ENCODE results near the gene ZNF768.
"Not testable (repeated sequence)": the region's sequence is repeated elsewhere in the genome, so short reads cannot be mapped to it uniquely, and the experiment has no call there.

ZNF768 gene

DNA sequence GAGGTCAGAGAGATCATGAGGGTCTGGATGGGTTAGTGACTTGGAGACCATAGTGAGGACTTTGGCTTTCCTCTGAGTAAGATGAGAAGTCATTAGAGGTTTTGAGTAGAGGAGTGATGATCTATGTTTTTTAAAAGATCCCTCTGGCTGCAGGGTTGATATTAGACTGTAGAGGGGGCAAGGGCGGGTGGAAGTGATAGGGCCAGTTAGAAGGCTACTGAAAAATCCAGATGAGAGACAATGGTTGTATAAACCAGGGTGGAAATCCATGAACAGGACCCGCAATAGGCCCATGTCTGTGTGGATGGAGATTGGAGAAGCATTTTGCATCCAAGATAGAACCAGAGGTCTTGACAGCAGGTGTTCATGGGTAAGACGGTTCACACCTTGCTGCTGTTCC, 44.0 kb downstream of the ZNF768 start:
- H3K4me1 ChIP-seq (ENCODE audit: control insufficient read depth, insufficient read depth, low read length), result no peaks in the 10 kb centered on the region
- no peak overlapping the region for H3K4me3 ChIP-seq (ENCODE audit: low read length)
- no peaks in the 10 kb centered on the region for H3K36me3 ChIP-seq (ENCODE audit: control insufficient read depth, insufficient read depth, low read length)
- no peaks in the 10 kb centered on the region for H3K27me3 ChIP-seq (ENCODE audit: control insufficient read depth, insufficient read depth, low read length)
- no peaks in the 10 kb centered on the region for H3K9me3 ChIP-seq (ENCODE audit: control insufficient read depth, low read length)
- H3K9ac ChIP-seq (ENCODE audit: low read length), result no peak overlapping the region

DNA sequence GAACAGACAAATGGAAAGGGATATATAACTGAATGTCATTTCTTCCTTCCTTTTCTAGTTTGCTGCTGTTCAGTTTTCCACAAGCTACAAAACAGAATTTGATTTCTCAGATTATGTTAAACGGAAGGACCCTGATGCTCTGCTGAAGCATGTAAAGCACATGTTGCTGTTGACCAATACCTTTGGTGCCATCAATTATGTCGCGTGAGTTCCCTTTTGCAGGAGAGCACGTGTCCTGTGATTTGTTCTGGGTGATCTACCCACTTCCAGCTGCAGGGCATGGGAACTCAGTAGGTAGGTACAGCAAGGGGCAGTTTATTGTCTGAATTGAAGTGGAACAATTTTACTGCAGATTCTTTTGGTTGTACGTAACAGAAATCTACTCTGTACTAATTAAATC, 45.0 kb downstream of the ZNF768 start:
- Histone ChIP-seq H3K27me3 (ENCODE audit: control insufficient read depth, insufficient read depth, low read length) (no peaks in the 10 kb centered on the region), H3K9ac (ENCODE audit: low read length) (no peak overlapping the region), H3K4me1 (ENCODE audit: control insufficient read depth, insufficient read depth, low read length) (no peaks in the 10 kb centered on the region), H3K4me3 (ENCODE audit: low read length) (no peak overlapping the region), H3K9me3 (ENCODE audit: control insufficient read depth, low read length) (no peaks in the 10 kb centered on the region), H3K36me3 (ENCODE audit: control insufficient read depth, insufficient read depth, low read length) (no peaks in the 10 kb centered on the region)

DNA sequence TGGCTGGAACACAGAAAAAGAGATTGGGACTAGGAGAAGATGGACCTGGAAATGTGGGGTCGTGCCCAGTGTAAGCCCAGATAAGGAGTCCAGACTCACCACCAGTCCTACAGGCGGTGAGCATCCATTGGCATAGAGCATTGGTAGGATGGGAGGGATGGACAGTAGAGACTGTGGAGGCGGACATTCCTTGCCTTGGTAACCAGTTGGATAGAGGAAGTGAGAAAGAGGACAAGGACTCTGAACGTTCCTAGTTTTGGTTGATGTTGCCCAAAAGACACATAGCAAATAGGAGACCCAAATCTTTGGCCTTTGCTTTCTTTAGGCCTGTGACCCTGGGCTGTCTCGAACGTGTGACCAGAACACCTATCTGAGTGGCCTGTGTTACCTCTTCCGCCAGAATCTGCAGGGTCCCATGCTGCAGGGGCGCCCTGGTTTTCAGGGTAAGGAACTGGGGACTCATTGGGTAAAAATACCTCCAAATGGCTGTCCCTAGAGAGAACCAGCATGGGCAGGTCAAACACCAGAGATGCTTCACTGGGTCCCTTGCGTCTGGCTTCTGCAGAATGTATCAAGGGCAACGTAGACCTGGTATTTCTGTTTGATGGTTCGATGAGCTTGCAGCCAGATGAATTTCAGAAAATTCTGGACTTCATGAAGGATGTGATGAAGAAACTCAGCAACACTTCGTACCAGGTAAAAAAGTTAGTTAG, 47.4 kb downstream of the ZNF768 start:
- H3K4me3 ChIP-seq (ENCODE audit: low read length), result no peak overlapping the region

DNA sequence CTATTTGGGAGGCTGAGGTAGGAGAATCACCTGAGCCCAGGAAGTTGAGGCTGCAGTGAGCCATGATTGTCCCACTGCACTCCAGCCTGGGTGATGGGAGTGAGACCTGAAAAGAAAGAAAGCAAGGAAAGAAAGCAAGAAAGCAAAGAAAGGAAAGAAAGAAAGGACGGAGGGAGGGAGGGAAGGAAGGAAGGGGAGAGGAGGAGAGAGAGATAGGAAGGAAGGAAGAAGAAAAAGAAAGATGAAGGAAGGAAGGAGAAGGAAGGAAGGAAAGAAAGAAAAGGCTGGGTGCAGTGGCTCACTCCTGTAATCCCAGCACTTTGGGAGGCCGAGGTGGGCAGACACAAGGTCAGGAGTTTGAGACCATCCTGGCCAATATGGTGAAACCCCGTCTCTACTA, 48.6 kb downstream of the ZNF768 start:
- H3K36me3 ChIP-seq (ENCODE audit: control insufficient read depth, insufficient read depth, low read length); H3K4me1 ChIP-seq (ENCODE audit: control insufficient read depth, insufficient read depth, low read length); H3K9ac ChIP-seq (ENCODE audit: low read length); H3K9me3 ChIP-seq (ENCODE audit: control insufficient read depth, low read length); H3K4me3 ChIP-seq (ENCODE audit: low read length); H3K27me3 ChIP-seq (ENCODE audit: control insufficient read depth, insufficient read depth, low read length): not testable (repeated sequence)

More for the DNA sequence above, 47.4 kb downstream of the ZNF768 start:
- Histone ChIP-seq H3K27me3 (ENCODE audit: control insufficient read depth, insufficient read depth, low read length) (peaks cover 6% of the 10 kb centered on the region), H3K9ac (ENCODE audit: low read length) (no peak overlapping the region), H3K4me1 (ENCODE audit: control insufficient read depth, insufficient read depth, low read length) (no peaks in the 10 kb centered on the region), H3K36me3 (ENCODE audit: control insufficient read depth, insufficient read depth, low read length) (no peaks in the 10 kb centered on the region), H3K9me3 (ENCODE audit: control insufficient read depth, low read length) (no peaks in the 10 kb centered on the region)

DNA sequence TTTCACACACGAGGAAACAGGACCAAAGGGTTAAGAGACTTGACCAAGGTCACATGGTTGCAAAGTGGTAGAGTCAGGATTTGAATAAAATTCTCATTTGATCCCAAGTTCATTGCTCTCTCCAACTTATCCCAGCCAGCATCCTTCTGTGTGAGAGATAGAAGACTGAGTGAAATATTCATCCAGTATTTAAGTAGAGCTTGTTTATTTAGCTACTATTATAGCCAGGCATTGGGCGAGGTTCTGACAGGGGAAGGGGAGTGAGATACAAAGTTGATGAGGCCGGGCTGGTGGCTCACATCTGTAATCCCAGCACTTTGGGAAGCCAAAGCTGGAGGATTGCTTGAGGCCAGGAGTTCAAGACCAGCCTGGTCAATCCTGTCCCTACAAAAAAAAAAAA, 49.4 kb downstream of the ZNF768 start:
- peaks cover 6% of the 10 kb centered on the region for H3K27me3 ChIP-seq (ENCODE audit: control insufficient read depth, insufficient read depth, low read length)
- H3K9ac ChIP-seq (ENCODE audit: low read length), result no peak overlapping the region
- H3K36me3 ChIP-seq (ENCODE audit: control insufficient read depth, insufficient read depth, low read length), result no peaks in the 10 kb centered on the region

DNA sequence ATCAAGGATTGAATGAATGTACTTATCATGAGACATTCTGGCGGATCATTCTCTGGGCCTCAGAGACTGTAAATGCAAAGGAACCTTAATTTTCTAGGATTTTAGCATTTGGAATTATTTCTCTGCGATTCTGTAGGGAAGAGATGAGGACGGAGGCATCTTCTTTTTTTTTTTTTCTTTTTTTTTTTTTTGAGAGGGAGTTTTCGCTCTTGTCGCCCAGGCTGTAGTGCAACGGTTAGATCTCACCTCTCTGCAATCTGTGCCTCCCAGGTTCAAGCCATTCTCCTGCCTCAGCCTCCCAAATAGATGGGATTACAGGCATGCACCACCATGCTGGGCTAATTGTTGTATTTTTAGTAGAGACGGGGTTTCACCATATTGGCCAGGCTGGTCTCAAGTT, 51.7 kb downstream of the ZNF768 start:
- Histone ChIP-seq H3K27me3 (ENCODE audit: control insufficient read depth, insufficient read depth, low read length) (peaks cover 6% of the 10 kb centered on the region), H3K9ac (ENCODE audit: low read length) (no peak overlapping the region), H3K4me1 (ENCODE audit: control insufficient read depth, insufficient read depth, low read length) (no peaks in the 10 kb centered on the region), H3K9me3 (ENCODE audit: control insufficient read depth, low read length) (no peaks in the 10 kb centered on the region), H3K36me3 (ENCODE audit: control insufficient read depth, insufficient read depth, low read length) (no peaks in the 10 kb centered on the region), H3K4me3 (ENCODE audit: low read length) (no peak overlapping the region)

More for the DNA sequence above, 49.4 kb downstream of the ZNF768 start:
- Histone ChIP-seq H3K4me3 (ENCODE audit: low read length) (no peak overlapping the region), H3K4me1 (ENCODE audit: control insufficient read depth, insufficient read depth, low read length) (no peaks in the 10 kb centered on the region), H3K9me3 (ENCODE audit: control insufficient read depth, low read length) (no peaks in the 10 kb centered on the region)

DNA sequence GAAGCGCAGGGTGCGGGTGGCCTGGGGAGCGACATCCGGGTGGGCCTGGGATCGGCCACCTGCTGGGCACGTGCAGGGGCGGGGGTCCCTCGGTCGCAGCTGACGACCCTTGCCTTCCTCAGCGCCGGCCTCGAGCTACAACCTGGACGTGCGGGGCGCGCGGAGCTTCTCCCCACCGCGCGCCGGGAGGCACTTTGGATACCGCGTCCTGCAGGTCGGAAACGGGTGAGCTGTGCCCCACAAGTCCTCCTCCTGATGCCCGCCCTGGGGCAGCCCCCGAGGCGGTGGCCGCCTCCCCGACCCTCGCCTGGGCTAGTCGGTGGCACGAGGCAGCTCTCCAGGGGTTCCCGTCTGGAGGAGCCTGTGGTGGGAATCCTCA, 52.3 kb downstream of the ZNF768 start:
- no peaks in the 10 kb centered on the region for H3K36me3 ChIP-seq (ENCODE audit: control insufficient read depth, insufficient read depth, low read length)
- H3K4me3 ChIP-seq (ENCODE audit: low read length), result no peak overlapping the region
- H3K27me3 ChIP-seq (ENCODE audit: control insufficient read depth, insufficient read depth, low read length), result peaks cover 6% of the 10 kb centered on the region

More for the DNA sequence above, 52.3 kb downstream of the ZNF768 start:
- H3K4me1 ChIP-seq (ENCODE audit: control insufficient read depth, insufficient read depth, low read length), result no peaks in the 10 kb centered on the region
- no peak overlapping the region for H3K9ac ChIP-seq (ENCODE audit: low read length)
- no peaks in the 10 kb centered on the region for H3K9me3 ChIP-seq (ENCODE audit: control insufficient read depth, low read length)

All from mucosa of stomach (tissue), 1 donor.